Measurements from ENCODE around the gene PLPPR4. TPM values are rescaled to one million over a fixed set of nuclear protein-coding genes. Genes with fewer than 3 reads are reported as not detected.

PLPPR4 gene
- total and polyA plus RNA-seq, 2 donors (not counting 1 experiment from before 2014, with no cell fraction given), result not detected

DNA sequence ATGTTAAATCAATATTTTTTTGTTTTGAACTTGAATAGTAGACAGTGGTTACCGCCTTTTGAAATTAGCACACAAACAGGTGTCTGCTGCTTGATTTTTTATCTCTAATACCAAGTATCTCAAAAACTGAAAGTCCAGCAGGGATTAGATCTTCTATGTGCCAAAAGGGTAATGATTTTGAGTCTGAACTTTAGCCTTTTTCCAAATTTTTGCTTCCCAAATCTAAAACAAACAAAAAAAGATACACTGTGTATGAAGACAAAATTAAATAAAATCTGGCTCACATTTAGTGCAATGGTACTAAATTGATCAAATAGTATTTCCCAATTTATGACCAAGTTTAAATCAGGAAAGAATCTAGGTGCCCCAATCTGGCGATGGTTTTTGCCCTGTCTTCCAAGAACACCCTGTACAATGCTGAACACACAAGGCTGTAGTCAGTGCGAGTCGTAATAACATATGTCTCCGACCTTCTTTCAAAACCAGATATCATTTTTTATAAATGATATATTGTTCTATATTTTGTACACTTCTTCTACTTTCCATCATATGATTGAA, 40.5 kb downstream of the PLPPR4 start:
- no peaks in the 10 kb centered on the region for H3K79me2 ChIP-seq (ENCODE audit: control insufficient read depth, insufficient read depth, low read length)
- H2AFZ ChIP-seq (ENCODE audit: insufficient read depth, low read depth, low read length, poor library complexity, severe bottlenecking), result no peak overlapping the region
- intact Hi-C loops (cut with micrococcal nuclease), result no loop called here
- H3K9ac ChIP-seq (ENCODE audit: low read length), result no peak overlapping the region
- ChIA-PET POLR2A (no interaction called here), CTCF (no interaction called here)
- no peaks in the 10 kb centered on the region for H3K9me3 ChIP-seq (ENCODE audit: control extremely low read depth in 1 of 3, control insufficient read depth in 2 of 3, insufficient read depth in 1 of 3, low read length in 2 of 3)
- H3K27ac ChIP-seq (ENCODE audit: low read length in 2 of 2), result no peak overlapping the region
- no peaks in the 10 kb centered on the region for H3K27me3 ChIP-seq (replicated peaks in 1 of 4; ENCODE audit: control extremely low read depth in 1 of 4, control insufficient read depth in 3 of 4, insufficient read depth in 4 of 4, low read length in 3 of 4)
- 86% methylated on average over 1 of the region's 5 CpGs for WGBS (ENCODE audit: insufficient coverage)
- ATAC-seq (ENCODE audit: low read depth) (no peak), DNase-seq (no peak)
- no peak overlapping the region for H3K4me3 ChIP-seq (ENCODE audit: control extremely low read depth in 1 of 5, extremely low read depth in 1 of 5, insufficient read depth in 1 of 5, low read depth in 2 of 5, low read length in 4 of 5)
- no peak overlapping the region for H3K4me2 ChIP-seq (replicated peaks; ENCODE audit: low read depth, low read length, poor library complexity, severe bottlenecking)
- H3K4me1 Mint-ChIP-seq, result no peaks in the 10 kb centered on the region
- H3K27me3 Mint-ChIP-seq, result no peaks in the 10 kb centered on the region
- no peaks in the 10 kb centered on the region for H4K20me1 ChIP-seq (ENCODE audit: control insufficient read depth, insufficient read depth, low read length, poor library complexity, severe bottlenecking)
- H3K4me3 Mint-ChIP-seq, result no peak overlapping the region
- no peaks in the 10 kb centered on the region for H3K4me1 ChIP-seq (ENCODE audit: control insufficient read depth in 2 of 2, insufficient read depth in 2 of 2, low read length in 2 of 2)
- H3K36me3 ChIP-seq (replicated peaks in 1 of 2; ENCODE audit: control extremely low read depth in 1 of 2, control insufficient read depth in 1 of 2, extremely low read depth in 1 of 2, insufficient read depth in 2 of 2, low read length in 1 of 2), result no peaks in the 10 kb centered on the region
- H3K9me3 Mint-ChIP-seq (ENCODE audit: insufficient read depth), result peaks cover 7% of the 10 kb centered on the region
- no peak overlapping the region for H3K27ac Mint-ChIP-seq
- TF ChIP-seq EZH2 (IDR thresholded peaks at IDR 0.05; ENCODE audit: borderline replicate concordance, insufficient read depth, low read depth, low read length, poor library complexity, severe bottlenecking), result no peak
- TF ChIP-seq, protein P1, sequence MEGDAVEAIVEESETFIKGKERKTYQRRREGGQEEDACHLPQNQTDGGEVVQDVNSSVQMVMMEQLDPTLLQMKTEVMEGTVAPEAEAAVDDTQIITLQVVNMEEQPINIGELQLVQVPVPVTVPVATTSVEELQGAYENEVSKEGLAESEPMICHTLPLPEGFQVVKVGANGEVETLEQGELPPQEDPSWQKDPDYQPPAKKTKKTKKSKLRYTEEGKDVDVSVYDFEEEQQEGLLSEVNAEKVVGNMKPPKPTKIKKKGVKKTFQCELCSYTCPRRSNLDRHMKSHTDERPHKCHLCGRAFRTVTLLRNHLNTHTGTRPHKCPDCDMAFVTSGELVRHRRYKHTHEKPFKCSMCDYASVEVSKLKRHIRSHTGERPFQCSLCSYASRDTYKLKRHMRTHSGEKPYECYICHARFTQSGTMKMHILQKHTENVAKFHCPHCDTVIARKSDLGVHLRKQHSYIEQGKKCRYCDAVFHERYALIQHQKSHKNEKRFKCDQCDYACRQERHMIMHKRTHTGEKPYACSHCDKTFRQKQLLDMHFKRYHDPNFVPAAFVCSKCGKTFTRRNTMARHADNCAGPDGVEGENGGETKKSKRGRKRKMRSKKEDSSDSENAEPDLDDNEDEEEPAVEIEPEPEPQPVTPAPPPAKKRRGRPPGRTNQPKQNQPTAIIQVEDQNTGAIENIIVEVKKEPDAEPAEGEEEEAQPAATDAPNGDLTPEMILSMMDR (IDR thresholded peaks at IDR 0.05), result no peak

DNA sequence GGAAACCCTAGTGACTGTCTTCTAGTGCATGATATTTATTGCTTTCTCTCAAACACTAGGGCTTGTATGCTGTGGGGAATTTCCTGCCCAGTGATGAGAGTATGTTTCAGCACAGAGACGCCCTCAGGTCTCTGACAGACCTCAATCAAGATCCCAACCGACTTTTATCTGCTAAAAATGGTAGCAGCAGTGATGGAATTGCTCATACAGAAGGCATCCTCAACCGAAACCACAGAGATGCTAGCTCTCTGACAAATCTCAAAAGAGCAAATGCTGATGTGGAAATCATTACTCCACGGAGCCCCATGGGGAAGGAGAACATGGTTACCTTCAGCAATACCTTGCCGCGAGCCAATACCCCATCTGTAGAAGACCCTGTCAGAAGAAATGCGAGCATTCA, 41.3 kb downstream of the PLPPR4 start:
- no peak overlapping the region for H3K4me3 Mint-ChIP-seq
- DNase-seq (no peak), ATAC-seq (ENCODE audit: low read depth) (no peak)
- no peaks in the 10 kb centered on the region for H3K36me3 ChIP-seq (replicated peaks in 1 of 2; ENCODE audit: control extremely low read depth in 1 of 2, control insufficient read depth in 1 of 2, extremely low read depth in 1 of 2, insufficient read depth in 2 of 2, low read length in 1 of 2)
- H3K9me3 ChIP-seq (ENCODE audit: control extremely low read depth in 1 of 3, control insufficient read depth in 2 of 3, insufficient read depth in 1 of 3, low read length in 2 of 3), result no peaks in the 10 kb centered on the region
- H3K4me1 Mint-ChIP-seq, result no peaks in the 10 kb centered on the region
- WGBS (ENCODE audit: insufficient coverage), result 90% methylated on average over 6 of the region's 7 CpGs
- no peaks in the 10 kb centered on the region for H3K79me2 ChIP-seq (ENCODE audit: control insufficient read depth, insufficient read depth, low read length)
- H3K9me3 Mint-ChIP-seq (ENCODE audit: insufficient read depth), result peaks cover 7% of the 10 kb centered on the region
- no peak overlapping the region for H3K4me2 ChIP-seq (replicated peaks; ENCODE audit: low read depth, low read length, poor library complexity, severe bottlenecking)
- no peak overlapping the region for H3K9ac ChIP-seq (ENCODE audit: low read length)
- TF ChIP-seq, protein P1 (IDR thresholded peaks at IDR 0.05), result no peak
- TF ChIP-seq EZH2 (IDR thresholded peaks at IDR 0.05; ENCODE audit: borderline replicate concordance, insufficient read depth, low read depth, low read length, poor library complexity, severe bottlenecking), result no peak
- no peaks in the 10 kb centered on the region for H3K4me1 ChIP-seq (ENCODE audit: control insufficient read depth in 2 of 2, insufficient read depth in 2 of 2, low read length in 2 of 2)
- H2AFZ ChIP-seq (ENCODE audit: insufficient read depth, low read depth, low read length, poor library complexity, severe bottlenecking), result no peak overlapping the region
- ChIA-PET POLR2A (no interaction called here), CTCF (no interaction called here)
- no peaks in the 10 kb centered on the region for H4K20me1 ChIP-seq (ENCODE audit: control insufficient read depth, insufficient read depth, low read length, poor library complexity, severe bottlenecking)
- H3K27me3 Mint-ChIP-seq, result no peaks in the 10 kb centered on the region
- H3K27ac ChIP-seq (ENCODE audit: low read length in 2 of 2), result no peak overlapping the region
- no peaks in the 10 kb centered on the region for H3K27me3 ChIP-seq (replicated peaks in 1 of 4; ENCODE audit: control extremely low read depth in 1 of 4, control insufficient read depth in 3 of 4, insufficient read depth in 4 of 4, low read length in 3 of 4)
- H3K27ac Mint-ChIP-seq, result no peak overlapping the region
- H3K4me3 ChIP-seq (ENCODE audit: control extremely low read depth in 1 of 5, extremely low read depth in 1 of 5, insufficient read depth in 1 of 5, low read depth in 2 of 5, low read length in 4 of 5), result no peak overlapping the region
- intact Hi-C loops (cut with micrococcal nuclease), result no loop called here

Data from B cell (primary cell).